HG03469 (cell line): ENCODE data around the gene KHDRBS2.

Source experiments
- ATAC-seq: cut with Tn5 transposase; IDR thresholded peaks from one replicate; pipeline ENCODE4 v1.9.1; 2021; ENCODE audit warnings: mild to moderate bottlenecking, moderate library complexity, moderate number of reproducible peaks; ENCODE audit not compliant: unreplicated experiment

Gene KHDRBS2

GRCh38 chr6:62285612-62286469, at the start of gene KHDRBS2:
Gene KHDRBS2, minus strand, starts transcription at chr6:62286225.
- peak; percentile 100 for ATAC-seq

GRCh38 chr6:62328607-62329006, 42.6 kb upstream of the KHDRBS2 start:
- ATAC-seq = no peak

- ATAC-seq = no peak
Measured at GRCh38 chr6:62324834-62325233, 38.8 kb upstream of the KHDRBS2 start.

GRCh38 chr6:62323818-62324431, 37.9 kb upstream of the KHDRBS2 start:
- ATAC-seq = no peak

GRCh38 chr6:62298745-62299392, 12.8 kb upstream of the KHDRBS2 start:
- ATAC-seq = peak; percentile 91

GRCh38 chr6:62296541-62296940, 10.5 kb upstream of the KHDRBS2 start:
- no peak for ATAC-seq

- no peak for ATAC-seq
Measured at GRCh38 chr6:62288974-62289373, 2.9 kb upstream of the KHDRBS2 start.

- ATAC-seq = no peak
Measured at GRCh38 chr6:62288562-62288961, 2.5 kb upstream of the KHDRBS2 start.

- no peak for ATAC-seq
Measured at GRCh38 chr6:62286470-62286843, 432 bp upstream of the KHDRBS2 start.

- no peak for ATAC-seq
Measured at GRCh38 chr6:62284725-62285124, 1.3 kb downstream of the KHDRBS2 start.

- no peak for ATAC-seq
Measured at GRCh38 chr6:62283796-62284411, 2.1 kb downstream of the KHDRBS2 start.

- no peak for ATAC-seq
Measured at GRCh38 chr6:62283365-62283764, 2.7 kb downstream of the KHDRBS2 start.

GRCh38 chr6:62280099-62280498, 5.9 kb downstream of the KHDRBS2 start:
- ATAC-seq = no peak

GRCh38 chr6:62272114-62272513, 13.9 kb downstream of the KHDRBS2 start:
- ATAC-seq = no peak

- no peak for ATAC-seq
Measured at GRCh38 chr6:62265906-62266525, 20.0 kb downstream of the KHDRBS2 start.

GRCh38 chr6:62262283-62262682, 23.7 kb downstream of the KHDRBS2 start:
- no peak for ATAC-seq

GRCh38 chr6:62246087-62246486, 39.9 kb downstream of the KHDRBS2 start:
- ATAC-seq = no peak

- no peak for ATAC-seq
Measured at GRCh38 chr6:62236784-62237183, 49.2 kb downstream of the KHDRBS2 start.

GRCh38 chr6:62229231-62229630, 56.8 kb downstream of the KHDRBS2 start:
- no peak for ATAC-seq

- no peak for ATAC-seq
Measured at GRCh38 chr6:62217866-62218265, 68.2 kb downstream of the KHDRBS2 start.

- ATAC-seq = no peak
Measured at GRCh38 chr6:62202078-62202477, 83.9 kb downstream of the KHDRBS2 start.
